Stimulated activated CD4-positive, alpha-beta T cell treated with anti-CD3 and anti-CD28 coated beads, Interleukin-4, amount 100 ng/mL, for 4 hours (primary cell): ENCODE results near the gene HIF3A.

Experiments used
- DNase-seq, 2 experiments: peaks; one replicate each; pipeline ENCODE4 v3.0.0-alpha.2; 2020

Gene HIF3A

DNA sequence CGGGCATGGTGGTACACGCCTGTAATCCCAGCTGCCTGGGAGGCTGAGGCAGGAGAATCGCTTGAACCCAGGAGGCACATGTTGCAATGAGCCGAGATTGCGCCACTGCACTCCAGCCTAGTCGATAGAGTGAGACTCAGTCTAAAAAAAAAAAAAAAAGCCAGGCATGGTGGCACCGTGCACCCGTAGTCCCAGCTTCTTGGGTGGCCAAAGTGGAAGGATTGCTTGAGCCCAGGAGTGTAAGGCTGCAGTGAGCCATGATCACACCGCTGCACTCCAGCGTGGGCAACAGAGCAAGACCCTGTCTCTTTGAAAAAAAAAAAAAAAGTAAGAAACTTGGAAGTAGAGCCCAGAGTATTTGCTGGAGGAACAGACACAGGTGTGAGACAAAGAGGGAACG is 88.8 kb downstream of the HIF3A start:
- DNase-seq = no peak

DNA sequence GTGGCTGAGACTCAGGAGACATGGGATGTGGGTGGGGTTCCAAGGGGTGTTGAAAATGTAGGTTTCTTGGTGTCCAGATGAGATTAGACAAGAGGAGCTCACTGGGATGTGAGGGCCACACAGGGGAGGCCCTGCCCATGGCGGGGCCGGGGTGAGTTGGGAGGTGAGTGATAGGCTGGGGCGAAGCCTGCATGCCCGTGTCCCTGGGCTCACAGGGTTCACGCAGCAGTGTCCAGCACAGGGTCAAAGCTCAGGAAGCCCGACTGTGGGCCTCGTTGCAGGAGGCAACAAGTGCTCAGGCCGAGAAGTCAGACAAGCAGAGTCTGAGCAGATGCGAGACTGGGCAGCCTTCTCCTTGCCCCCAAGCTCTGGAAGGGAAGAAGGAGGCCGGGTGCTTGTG is 89.3 kb downstream of the HIF3A start:
- no peak for DNase-seq

DNA sequence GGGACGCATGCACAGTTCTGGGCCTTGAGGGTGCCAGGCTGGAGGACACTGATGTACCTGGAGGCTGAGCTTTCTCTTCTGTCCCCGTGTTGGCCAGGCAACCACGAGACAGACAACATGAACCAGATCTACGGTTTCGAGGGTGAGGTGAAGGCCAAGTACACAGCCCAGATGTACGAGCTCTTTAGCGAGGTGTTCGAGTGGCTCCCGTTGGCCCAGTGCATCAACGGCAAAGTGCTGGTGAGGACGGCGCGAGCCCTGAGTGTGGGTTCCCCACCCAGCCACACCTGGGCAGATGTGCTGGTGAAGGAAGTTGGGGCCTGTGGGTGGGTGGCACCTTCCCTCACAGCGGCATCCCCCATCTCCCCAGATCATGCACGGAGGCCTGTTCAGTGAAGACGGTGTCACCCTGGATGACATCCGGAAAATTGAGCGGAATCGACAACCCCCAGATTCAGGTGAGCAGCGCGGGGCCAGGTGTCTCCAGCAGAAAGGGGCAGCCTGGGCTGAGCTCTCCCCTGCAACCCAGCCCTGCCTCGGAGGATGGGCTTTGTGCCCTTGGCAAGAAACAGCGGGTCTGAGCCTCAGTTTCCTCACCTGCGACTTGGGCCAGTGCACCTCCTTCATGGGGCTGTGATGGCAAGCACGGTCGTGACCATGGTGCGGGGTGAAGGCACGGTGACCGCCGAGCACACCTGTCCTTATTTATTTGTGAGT is 90.3 kb downstream of the HIF3A start:
- no peak for DNase-seq

DNA sequence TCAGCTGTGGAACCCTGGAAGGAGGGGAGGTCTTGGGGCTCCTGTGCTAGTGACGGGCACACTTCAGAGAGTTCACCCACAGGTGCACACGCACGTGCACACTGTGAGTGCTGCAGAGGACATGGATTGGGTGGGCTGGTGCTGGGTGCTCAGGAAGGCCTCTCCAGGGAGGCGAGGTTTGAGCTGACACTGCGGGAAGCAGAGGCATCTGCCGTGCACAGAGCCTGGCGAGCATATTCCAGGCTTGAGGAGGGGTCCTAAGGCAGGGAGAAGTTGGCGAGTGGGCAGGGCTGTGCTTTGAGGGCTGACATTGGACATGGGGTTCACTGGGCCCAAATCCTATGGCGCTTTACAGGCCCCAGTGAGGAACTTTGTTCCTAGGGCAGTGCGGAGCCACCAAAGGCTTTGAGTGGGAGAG is 90.9 kb downstream of the HIF3A start:
- DNase-seq = no peak

DNA sequence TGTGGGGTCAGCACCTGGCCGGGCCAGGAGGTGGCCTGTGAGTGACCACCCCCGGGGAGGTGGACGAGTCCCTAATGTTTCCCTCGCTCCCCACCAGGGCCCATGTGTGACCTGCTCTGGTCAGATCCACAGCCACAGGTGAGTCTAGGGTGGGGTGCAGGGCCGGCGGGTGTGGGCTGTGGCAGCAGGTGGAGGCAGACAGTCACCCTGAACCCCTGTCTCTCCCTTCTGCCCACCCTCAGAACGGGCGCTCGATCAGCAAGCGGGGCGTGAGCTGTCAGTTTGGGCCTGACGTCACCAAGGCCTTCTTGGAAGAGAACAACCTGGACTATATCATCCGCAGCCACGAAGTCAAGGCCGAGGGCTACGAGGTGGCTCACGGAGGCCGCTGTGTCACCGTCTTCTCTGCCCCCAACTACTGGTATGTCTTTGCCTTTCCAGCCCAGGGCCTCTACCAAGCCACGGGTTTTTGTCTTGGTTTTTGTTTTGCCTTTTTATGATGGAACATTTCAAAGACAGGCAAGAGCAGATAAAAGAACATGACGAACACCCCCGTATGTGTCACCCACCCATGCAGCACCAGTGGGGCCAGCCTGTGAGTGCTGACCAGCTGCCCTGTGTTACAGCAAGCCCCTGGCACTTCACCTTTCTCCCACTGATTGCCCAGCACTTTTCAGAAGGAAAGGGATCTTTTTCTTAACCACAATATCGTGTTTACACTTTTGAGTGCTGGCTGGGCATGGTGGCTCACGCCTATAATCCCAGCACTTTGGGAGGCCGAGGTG is 91.7 kb downstream of the HIF3A start:
- no peak for DNase-seq

DNA sequence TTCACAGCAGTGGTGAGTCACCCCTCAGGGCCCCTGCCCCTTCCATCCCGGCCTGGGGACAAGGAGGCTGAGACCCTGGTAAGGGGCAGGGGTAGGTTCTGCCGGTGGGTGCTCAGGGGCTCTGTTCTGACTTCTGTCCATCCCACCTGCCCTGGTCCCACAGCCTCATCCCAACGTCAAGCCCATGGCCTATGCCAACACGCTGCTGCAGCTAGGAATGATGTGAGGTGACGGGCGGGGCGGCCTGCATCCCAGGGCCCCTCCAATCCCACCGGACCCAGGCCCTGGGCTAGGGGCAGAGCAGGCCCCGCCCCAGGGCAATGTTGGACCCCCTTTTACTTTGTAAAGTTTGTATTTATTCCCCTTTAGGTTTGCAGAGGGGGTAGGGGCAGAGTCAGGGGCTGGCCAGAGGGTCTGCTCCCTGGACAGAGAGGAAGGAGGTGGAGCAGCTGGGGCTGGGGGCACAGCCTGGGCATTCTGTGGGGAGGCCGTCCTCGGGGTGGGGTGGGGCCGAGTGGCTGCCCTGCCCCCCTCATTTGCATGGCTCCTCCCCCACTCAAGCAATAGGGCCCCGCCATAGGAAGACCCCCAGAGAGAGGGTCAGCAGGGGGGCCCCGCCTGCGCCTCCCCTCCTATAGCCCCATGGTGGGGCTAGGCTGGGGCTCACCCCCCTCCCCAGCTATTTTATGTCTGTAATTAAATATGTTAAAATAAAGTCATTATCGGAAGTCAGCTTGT is 93.4 kb downstream of the HIF3A start:
- no peak for DNase-seq

DNA sequence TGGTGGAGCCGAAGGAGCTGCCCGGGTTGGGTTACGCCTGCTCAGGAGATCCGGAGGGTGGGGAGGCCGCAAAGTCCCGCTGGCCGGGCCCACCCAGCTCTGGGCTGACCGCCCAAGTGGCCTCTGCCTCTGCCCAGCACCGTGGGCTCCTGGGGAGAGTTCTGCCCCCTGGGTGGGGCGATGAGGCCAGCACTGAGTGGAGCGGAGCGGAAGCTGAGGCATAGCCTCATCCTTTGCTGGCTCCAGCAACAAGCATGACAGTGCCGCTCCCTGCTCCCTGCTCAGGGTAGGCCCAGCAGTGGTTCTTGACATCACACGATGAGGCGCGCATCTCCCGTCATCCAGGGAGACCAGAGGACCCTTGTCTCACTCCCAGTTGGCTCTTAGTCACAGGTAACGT is 94.0 kb downstream of the HIF3A start:
- DNase-seq = no peak

DNA sequence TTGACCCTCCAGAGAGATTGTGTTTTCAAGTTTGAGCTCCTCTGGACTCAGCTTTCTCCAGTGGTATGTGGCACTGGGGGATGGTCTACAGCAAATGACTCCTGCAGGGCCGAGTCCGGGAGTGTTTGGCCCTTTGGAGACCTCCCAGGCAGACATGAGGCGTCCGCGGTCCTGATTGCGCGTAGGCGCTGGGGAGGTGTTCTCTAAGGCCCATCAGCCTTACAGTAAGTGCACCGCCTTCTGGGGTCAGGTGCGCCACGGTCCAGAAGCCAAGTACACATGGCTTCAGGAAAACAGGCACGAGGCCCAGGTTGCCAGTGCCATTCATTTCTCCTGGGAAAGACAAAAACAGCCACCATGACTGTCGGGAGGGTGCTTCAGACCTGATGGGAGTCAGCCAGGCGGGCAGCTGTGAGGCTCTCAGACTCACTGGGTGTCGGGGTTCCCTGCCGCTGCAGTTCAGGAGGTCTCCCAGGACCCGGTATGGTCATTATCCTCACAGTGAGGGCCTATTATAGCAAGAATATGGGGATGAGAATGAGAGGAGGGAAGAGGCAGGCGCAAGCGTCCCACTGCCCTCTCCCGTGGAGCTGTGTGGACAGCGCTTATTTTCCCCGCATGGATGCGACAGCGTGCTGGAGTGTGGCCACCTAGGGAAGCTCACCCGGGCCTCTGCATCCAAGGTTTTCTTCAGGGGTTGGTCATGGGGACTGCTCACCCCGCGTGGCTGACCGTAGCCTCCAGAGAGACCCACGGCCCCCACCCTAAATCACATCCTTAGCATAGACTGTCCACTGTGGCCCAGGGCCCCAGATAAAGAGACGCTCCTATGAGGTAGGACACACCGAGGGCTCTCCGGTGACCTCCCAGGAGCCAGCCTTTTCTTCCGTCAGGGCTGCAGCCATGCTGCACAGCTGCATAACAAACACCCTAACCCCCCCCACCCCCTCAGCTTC is 94.7 kb downstream of the HIF3A start:
- no peak for DNase-seq

DNA sequence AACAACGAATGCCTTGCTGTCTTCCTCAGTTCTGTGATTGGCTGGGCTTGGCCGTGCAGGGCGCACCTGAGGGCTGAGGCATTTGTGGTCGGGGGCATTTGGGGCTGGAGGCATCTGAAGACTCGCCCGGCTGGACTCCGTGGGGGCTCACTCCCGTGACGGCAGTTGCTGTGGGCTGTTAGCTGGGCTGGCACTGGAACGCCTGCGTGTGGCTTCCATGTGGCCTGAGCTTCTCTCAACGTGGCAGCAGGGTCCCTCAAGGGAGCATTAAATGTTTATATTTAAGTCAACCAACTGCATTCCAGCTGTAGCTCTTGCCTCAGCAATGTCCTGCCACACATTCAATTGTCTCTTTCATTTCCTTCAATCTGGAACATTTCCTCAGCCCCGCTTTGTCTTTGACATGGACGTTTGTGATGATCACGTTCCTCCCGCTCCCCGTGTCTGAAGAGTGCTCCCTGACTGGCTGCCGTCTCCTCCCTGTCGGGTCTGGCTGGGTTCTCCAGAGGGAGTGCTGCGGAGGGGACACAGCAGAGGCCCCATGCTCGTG is 95.5 kb downstream of the HIF3A start:
- DNase-seq = no peak

DNA sequence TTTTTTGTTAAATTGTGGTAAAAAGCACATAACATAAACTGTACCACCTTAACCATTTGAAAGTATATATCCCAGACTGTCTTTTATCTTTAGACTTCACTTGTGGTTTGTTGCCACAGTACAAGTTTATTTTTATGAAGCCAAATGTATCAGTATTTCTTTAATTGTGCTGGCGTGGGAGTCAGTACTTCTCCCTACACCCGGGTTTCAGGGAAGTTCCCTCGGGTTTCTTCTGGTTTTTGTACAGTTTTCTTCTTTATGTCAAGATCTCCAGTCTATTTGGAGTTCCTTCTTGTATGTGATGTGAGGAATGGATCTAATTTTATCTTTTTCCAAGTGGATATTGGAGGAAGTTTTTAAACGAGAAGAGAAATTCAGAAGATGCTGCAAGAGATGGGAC is 96.0 kb downstream of the HIF3A start:
- DNase-seq = no peak
